OCI-LY1 (cell line): ENCODE results near the gene PXDN.

Experiments
- CTCF ChIP-seq: fragments of 200-600 bp; sonication (generic), shearing (Covaris generic); IDR thresholded peaks from 2 replicates; pipeline ENCODE4 v1.5.1; 2017; ENCODE audit warnings: mild to moderate bottlenecking, antibody characterized with exemption, low read length, moderate library complexity, mixed read lengths
- EZH2 ChIP-seq: fragments of 200-600 bp; sonication (generic), shearing (Covaris generic); IDR thresholded peaks from 2 replicates; pipeline ENCODE4 v1.8.0; 2017; ENCODE audit warnings: borderline replicate concordance, mixed run types, mild to moderate bottlenecking, antibody characterized with exemption, low read length, moderate library complexity, mixed read lengths

- TF ChIP-seq CTCF (no peak), EZH2 (no peak)
Measured at GRCh38 chr2:1777156-1777555, 32.8 kb upstream of the PXDN start.
